Mucosa of descending colon (tissue), 3 donors: Measurements from ENCODE around the gene AFAP1L1. TPM values are rescaled to one million over a fixed set of nuclear protein-coding genes. Genes with fewer than 3 reads are reported as not detected.

ENCODE experiments used
- ATAC-seq: fragments of 200-7000 bp; cut with Tn5 transposase; one replicate; pipeline ENCODE4 v1.9.1; 2020; ENCODE audit warnings: mild to moderate bottlenecking, moderate library complexity
- DNase-seq, 3 donors: peaks; one replicate each; pipeline ENCODE4 v3.0.0-alpha.2; 2020
- H3K36me3 ChIP-seq: fragments of 200-600 bp; one replicate; pipeline ENCODE4 v1.8.0; 2021; ENCODE audit warnings: low read depth, mild to moderate bottlenecking
- H3K4me1 ChIP-seq: fragments of 200-600 bp; one replicate; pipeline ENCODE4 v1.8.0; 2021; ENCODE audit warnings: low read depth, mild to moderate bottlenecking
- H3K4me3 ChIP-seq: fragments of 200-600 bp; one replicate; pipeline ENCODE4 v1.8.0; 2021; ENCODE audit warnings: mild to moderate bottlenecking
- H3K9me3 ChIP-seq: fragments of 200-600 bp; one replicate; pipeline ENCODE4 v1.8.0; 2021; ENCODE audit warnings: mild to moderate bottlenecking
- intact Hi-C, 2 donors: fragments of 100-400 bp; cut with DNase I in 1 of 2; cut with micrococcal nuclease in 1 of 2; formaldehyde crosslinking; loops; one replicate each; pipeline versions ENCODE4 v1.11.0 to v1.11.1; 2022; cut with DNase I, micrococcal nuclease
- total RNA-seq, 3 donors: library from RNA; stranded (reverse); fragmentation: NEBNext Ultra II Directional in 2 of 3; extraction: Animal tissue kit (Norgen Biotek cat#: 25700) in 2 of 3; gene quantifications; one replicate each; pipeline versions ENCODE4 v1.2.1 to v1.2.4, GENCODE V29; 2021 to 2023
- TF ChIP-seq, protein P1 (sequence below): fragments of 200-600 bp; IDR thresholded peaks from one replicate; pipeline ENCODE4 v1.8.0; 2022; ENCODE audit warnings: antibody characterized with exemption, mild to moderate bottlenecking
- donor health status: DM: no; HTN: no; CAD: no; lungs with moderate emphysema.
- donor health status: DM: no; HTN: no; CAD: no.
- donor health status: DM: no; HTN: yes; CAD: no.

AFAP1L1 gene
- total RNA-seq, 3 donors from 2014 or later = 1.5 to 7.3 (median 1.9) TPM

DNA sequence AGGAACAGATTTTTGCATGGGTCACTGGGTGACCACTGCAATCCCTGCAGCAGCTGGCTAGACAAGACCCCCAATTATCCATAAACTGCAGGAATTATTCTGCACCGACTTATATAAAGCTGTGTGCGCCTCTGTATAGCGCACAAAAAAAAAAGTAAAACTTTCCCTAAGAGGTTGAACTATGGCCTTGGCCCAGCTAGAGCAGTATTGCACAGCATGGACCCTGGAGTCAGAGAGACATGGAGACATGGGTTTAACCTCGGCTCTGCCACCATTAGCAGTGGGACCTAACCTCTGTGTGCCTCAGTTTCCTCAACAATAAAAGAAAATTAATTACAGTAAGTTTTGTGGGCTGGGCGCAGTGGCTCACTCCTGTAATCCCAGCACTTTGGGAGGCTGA, 56.5 kb downstream of the AFAP1L1 start:
- Histone ChIP-seq H3K36me3 (no peaks in the 10 kb centered on the region), H3K9me3 (no peaks in the 10 kb centered on the region), H3K4me1 (peaks cover 1% of the 10 kb centered on the region), H3K4me3 (no peak overlapping the region)
- ATAC-seq (no peak), DNase-seq (no peak)
- intact Hi-C loops = no loop called here
- TF ChIP-seq, protein P1, sequence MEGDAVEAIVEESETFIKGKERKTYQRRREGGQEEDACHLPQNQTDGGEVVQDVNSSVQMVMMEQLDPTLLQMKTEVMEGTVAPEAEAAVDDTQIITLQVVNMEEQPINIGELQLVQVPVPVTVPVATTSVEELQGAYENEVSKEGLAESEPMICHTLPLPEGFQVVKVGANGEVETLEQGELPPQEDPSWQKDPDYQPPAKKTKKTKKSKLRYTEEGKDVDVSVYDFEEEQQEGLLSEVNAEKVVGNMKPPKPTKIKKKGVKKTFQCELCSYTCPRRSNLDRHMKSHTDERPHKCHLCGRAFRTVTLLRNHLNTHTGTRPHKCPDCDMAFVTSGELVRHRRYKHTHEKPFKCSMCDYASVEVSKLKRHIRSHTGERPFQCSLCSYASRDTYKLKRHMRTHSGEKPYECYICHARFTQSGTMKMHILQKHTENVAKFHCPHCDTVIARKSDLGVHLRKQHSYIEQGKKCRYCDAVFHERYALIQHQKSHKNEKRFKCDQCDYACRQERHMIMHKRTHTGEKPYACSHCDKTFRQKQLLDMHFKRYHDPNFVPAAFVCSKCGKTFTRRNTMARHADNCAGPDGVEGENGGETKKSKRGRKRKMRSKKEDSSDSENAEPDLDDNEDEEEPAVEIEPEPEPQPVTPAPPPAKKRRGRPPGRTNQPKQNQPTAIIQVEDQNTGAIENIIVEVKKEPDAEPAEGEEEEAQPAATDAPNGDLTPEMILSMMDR = no peak

DNA sequence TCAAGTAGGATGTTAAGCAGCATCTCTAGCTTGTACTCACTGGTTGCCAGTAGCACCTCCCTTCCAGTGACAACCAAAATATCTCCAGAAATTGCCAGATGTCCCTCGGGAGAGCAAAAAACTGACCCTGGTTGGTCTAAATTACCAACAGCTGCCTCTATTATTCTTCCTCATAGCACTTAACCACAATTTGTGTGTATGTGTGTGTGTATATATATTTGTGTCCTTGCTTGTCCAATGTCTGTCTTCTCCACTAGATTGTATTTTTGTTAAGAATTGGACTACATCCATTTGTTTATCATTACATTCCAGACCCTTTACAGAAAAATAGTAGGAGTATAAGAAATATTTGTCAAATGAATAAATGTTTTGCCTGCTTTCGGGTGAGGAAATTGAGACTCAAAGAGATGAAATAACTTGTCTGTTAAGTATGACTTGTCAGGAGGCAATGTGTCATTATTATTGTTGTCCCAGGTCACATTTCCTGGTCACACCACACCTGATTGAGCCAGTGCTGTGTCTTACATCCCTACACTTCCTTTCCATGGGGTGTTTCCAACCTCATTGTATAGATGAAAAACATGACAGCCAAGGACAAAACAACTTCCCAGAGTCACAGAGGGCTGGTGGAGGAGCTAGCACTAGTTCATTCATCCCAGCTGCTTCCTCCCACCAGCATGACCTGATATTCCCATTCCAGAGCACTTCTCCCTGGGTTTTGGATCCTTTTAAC, 62.2 kb downstream of the AFAP1L1 start:
- intact Hi-C loops = no loop called here
- H3K9me3 ChIP-seq = no peaks in the 10 kb centered on the region
- H3K36me3 ChIP-seq = no peaks in the 10 kb centered on the region
- TF ChIP-seq, protein P1 = no peak
- H3K4me3 ChIP-seq = no peak overlapping the region
- no peaks in the 10 kb centered on the region for H3K4me1 ChIP-seq
- ATAC-seq = no peak
- no peak for DNase-seq

DNA sequence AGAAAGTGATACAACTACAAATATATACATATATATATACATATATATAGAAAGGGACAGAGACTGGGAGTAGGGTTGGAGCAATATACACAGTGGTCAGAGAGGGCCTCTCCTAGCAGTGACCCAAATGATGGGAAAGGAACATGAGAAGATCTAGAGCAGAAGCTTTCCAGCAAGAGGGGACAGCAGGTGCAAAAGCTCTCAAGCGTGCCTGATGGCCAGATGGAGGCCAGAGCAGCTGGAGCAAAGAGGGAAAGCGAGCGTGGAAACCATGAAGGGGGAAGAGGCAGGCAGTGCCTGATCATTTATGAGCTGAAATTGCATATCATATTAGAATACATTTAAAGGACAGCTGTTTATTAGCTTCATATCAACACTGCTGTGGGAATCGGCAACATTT, 66.1 kb downstream of the AFAP1L1 start:
- no peaks in the 10 kb centered on the region for H3K9me3 ChIP-seq
- intact Hi-C loops = no loop called here
- no peaks in the 10 kb centered on the region for H3K4me1 ChIP-seq
- DNase-seq (no peak), ATAC-seq (no peak)
- TF ChIP-seq, protein P1 = no peak
- no peak overlapping the region for H3K4me3 ChIP-seq
- H3K36me3 ChIP-seq = no peaks in the 10 kb centered on the region

DNA sequence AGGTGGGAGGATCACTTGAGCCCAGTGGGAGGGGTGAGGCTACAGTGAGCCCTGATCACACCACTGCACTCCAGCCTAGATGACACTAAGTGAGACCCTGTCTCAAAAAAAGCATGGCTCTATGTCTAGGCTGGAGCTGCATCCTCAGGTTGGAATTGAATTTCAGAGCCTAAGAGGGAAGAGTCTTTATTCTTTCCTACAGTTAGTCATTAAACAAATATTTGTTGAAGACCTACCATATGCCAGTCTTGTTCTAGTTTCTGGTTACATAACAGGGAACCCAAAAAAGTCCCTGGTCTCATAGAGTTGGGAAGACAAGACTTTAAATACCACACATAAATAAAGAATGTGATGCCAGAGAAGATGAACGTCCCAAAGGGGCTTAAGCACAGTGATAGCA, 66.7 kb downstream of the AFAP1L1 start:
- DNase-seq = no peak
- TF ChIP-seq, protein P1 = no peak

DNA sequence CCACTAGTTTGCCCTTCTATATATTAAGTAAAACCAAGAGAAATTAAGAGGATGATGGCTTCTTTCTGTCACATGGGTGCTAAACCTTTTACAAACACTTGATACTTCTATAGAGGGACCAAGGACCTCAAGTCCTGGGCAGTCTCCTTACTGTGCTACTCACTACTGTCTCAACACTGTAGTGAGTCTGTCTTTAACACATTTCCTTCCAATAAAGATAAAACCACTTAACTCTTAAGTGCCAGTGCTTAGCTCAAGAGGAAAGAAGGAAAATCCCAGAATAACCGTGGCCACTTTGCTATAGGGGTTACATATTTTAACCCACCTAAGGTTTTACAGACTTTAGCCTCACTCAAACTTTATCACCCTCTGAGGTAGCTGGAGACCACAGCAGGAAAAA, 69.3 kb downstream of the AFAP1L1 start:
- TF ChIP-seq, protein P1 = no peak
- ATAC-seq = no peak
- intact Hi-C loops = no loop called here

More for the DNA sequence above, 66.7 kb downstream of the AFAP1L1 start:
- H3K9me3 ChIP-seq = no peaks in the 10 kb centered on the region
- ATAC-seq = no peak
- H3K4me1 ChIP-seq = no peaks in the 10 kb centered on the region
- intact Hi-C loops = no loop called here
- no peaks in the 10 kb centered on the region for H3K36me3 ChIP-seq
- H3K4me3 ChIP-seq = no peak overlapping the region

More for the DNA sequence above, 69.3 kb downstream of the AFAP1L1 start:
- Histone ChIP-seq H3K4me3 (no peak overlapping the region), H3K36me3 (no peaks in the 10 kb centered on the region), H3K4me1 (no peaks in the 10 kb centered on the region), H3K9me3 (no peaks in the 10 kb centered on the region)
- DNase-seq = no peak
